Calu3 (cell line): Measurements from ENCODE around the gene FBH1. TPM values are rescaled to one million over a fixed set of nuclear protein-coding genes. Genes with fewer than 3 reads are reported as not detected.

Experiments
- BruUV-seq: library from RNA; stranded (reverse); fragments of 400-500 nt; replicated peaks from 2 replicates; lab custom pipeline; 2021; lab: Mats Ljungman, UMichigan
- CTCF ChIA-PET: fragments of 300-600 bp; sonication (Branson Sonifier 250); formaldehyde crosslinking; loops from one replicate; lab custom pipeline; 2022; ENCODE audit warnings: antibody characterized with exemption; lab: Charles Lee
- DNase-seq: peaks from one replicate; pipeline ENCODE4 v3.0.0; 2022
- H3K27ac Mint-ChIP-seq: one replicate; pipeline ENCODE4 v1.8.0; 2022; ENCODE audit warnings: mixed read lengths; ENCODE audit not compliant: unreplicated experiment
- H3K27me3 Mint-ChIP-seq: one replicate; pipeline ENCODE4 v1.8.0; 2022; ENCODE audit warnings: mixed read lengths; ENCODE audit not compliant: unreplicated experiment
- H3K36me3 Mint-ChIP-seq: one replicate; pipeline ENCODE4 v1.8.0; 2022; ENCODE audit warnings: mild to moderate bottlenecking, moderate library complexity, mixed read lengths; ENCODE audit not compliant: insufficient read depth, unreplicated experiment
- H3K4me1 Mint-ChIP-seq: one replicate; pipeline ENCODE4 v1.8.0; 2022; ENCODE audit warnings: mild to moderate bottlenecking, low read depth, mixed read lengths; ENCODE audit not compliant: unreplicated experiment
- H3K4me3 Mint-ChIP-seq: one replicate; pipeline ENCODE4 v1.8.0; 2022; ENCODE audit warnings: mild to moderate bottlenecking, low read depth, moderate library complexity, mixed read lengths; ENCODE audit not compliant: unreplicated experiment
- H3K9me3 Mint-ChIP-seq: one replicate; pipeline ENCODE4 v1.8.0; 2022; ENCODE audit warnings: low read depth, mixed read lengths; ENCODE audit not compliant: unreplicated experiment
- intact Hi-C: fragments of 100-400 bp; cut with micrococcal nuclease; formaldehyde crosslinking; loops from one replicate; pipeline ENCODE4 v1.10.0; 2022; ENCODE audit not compliant: unreplicated experiment
- total RNA-seq: library from RNA; stranded (reverse); gene quantifications from 2 replicates; pipeline ENCODE4 v1.2.3, GENCODE V29; 2022
- TF ChIP-seq, protein P1 (sequence below): fragments of 200-600 bp; IDR thresholded peaks from one replicate; pipeline ENCODE4 v1.8.0; 2022; ENCODE audit warnings: antibody characterized with exemption; ENCODE audit not compliant: unreplicated experiment

Gene FBH1
- total RNA-seq, 1 experiment from 2014 or later = 79.4 TPM

DNA sequence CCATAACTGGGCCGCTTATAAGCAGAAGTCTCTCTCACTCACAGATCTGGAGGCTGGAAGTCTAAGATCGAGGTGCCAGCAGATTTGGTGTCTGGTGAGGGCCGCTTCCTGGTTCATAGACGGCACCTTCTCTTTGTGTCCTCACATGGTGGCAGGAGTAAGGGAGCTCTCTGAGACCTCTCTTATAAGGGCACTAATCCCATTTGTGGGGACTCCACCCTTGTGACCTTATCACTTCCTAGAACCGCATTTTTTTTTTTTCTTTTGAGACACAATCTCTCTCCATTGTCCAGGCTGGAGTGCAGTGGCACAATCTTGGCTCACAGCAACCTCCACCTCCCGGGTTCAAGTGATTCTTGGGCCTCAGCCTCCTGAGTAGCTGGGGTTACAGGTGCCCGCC is 8.1 kb downstream of the FBH1 start:
- CTCF ChIA-PET = no interaction called here
- Mint-ChIP-seq H3K4me3 (no peak overlapping the region), H3K27ac (no peak overlapping the region), H3K27me3 (no peaks in the 10 kb centered on the region), H3K9me3 (peaks cover 13% of the 10 kb centered on the region), H3K4me1 (peaks cover 4% of the 10 kb centered on the region), H3K36me3 (peaks cover 26% of the 10 kb centered on the region)
- BruUV-seq = no TSS peak
- intact Hi-C loops = no loop called here
- TF ChIP-seq, protein P1, sequence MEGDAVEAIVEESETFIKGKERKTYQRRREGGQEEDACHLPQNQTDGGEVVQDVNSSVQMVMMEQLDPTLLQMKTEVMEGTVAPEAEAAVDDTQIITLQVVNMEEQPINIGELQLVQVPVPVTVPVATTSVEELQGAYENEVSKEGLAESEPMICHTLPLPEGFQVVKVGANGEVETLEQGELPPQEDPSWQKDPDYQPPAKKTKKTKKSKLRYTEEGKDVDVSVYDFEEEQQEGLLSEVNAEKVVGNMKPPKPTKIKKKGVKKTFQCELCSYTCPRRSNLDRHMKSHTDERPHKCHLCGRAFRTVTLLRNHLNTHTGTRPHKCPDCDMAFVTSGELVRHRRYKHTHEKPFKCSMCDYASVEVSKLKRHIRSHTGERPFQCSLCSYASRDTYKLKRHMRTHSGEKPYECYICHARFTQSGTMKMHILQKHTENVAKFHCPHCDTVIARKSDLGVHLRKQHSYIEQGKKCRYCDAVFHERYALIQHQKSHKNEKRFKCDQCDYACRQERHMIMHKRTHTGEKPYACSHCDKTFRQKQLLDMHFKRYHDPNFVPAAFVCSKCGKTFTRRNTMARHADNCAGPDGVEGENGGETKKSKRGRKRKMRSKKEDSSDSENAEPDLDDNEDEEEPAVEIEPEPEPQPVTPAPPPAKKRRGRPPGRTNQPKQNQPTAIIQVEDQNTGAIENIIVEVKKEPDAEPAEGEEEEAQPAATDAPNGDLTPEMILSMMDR = no peak
- no peak for DNase-seq

DNA sequence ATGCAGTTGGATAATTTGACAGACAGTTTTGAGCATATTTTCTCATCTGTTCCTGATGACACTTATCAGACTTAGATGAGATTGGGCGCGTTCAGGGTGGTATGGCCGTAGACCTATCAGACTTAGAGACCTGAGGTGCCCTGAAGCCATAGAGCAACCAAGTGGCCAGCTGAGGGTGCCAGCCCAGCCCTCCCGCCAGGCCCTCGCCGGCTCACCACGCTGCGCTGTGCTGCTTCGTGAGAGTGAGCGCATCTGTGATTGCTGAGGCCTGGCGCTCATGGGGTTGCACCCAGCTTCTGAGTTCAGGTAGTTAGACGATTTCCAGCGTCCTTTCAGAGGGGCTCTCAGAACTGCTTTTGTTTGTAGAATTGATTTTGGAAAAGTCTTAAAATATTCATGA is 10.2 kb downstream of the FBH1 start:
- no peaks in the 10 kb centered on the region for H3K27me3 Mint-ChIP-seq
- intact Hi-C loops = no loop called here
- TF ChIP-seq, protein P1 = no peak
- no peak overlapping the region for H3K4me3 Mint-ChIP-seq
- BruUV-seq = no TSS peak
- no peak overlapping the region for H3K27ac Mint-ChIP-seq
- H3K4me1 Mint-ChIP-seq = no peaks in the 10 kb centered on the region
- H3K9me3 Mint-ChIP-seq = peaks cover 13% of the 10 kb centered on the region
- H3K36me3 Mint-ChIP-seq = peaks cover 16% of the 10 kb centered on the region
- no peak for DNase-seq
- CTCF ChIA-PET = no interaction called here

GRCh38 chr10:5902511-5903274 is 12.7 kb downstream of the FBH1 start:
- H3K36me3 Mint-ChIP-seq = peaks cover 16% of the 10 kb centered on the region
- H3K4me3 Mint-ChIP-seq = no peak overlapping the region

DNA sequence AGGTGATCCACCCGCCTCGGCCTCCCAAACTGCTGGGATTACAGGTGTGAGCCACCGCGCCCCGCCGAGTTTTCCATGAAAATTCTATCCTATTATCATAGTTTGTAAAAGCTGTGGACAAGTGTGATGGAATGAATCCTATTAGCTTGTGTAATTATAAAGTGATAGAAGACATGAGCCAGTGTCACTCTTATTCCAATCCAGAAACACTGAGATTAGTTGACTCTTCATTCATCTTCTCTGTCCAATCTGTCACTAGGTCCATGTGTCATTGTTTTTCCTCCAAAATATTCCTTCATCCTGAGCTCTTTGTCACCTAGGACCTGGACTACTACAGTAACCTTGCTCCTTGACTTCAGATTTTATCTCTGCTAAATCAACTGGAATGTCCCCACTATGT is 13.5 kb downstream of the FBH1 start:
- BruUV-seq = no TSS peak
- intact Hi-C loops = no loop called here
- CTCF ChIA-PET = no interaction called here
- no peak for DNase-seq
- H3K4me3 Mint-ChIP-seq = no peak overlapping the region
- no peaks in the 10 kb centered on the region for H3K27me3 Mint-ChIP-seq
- H3K36me3 Mint-ChIP-seq = peaks cover 15% of the 10 kb centered on the region
- TF ChIP-seq, protein P1 = no peak
- H3K27ac Mint-ChIP-seq = no peak overlapping the region
- H3K4me1 Mint-ChIP-seq = no peaks in the 10 kb centered on the region
- H3K9me3 Mint-ChIP-seq = no peaks in the 10 kb centered on the region

More at GRCh38 chr10:5902511-5903274, 12.7 kb downstream of the FBH1 start:
- intact Hi-C loops = no loop called here
- H3K9me3 Mint-ChIP-seq = peaks cover 4% of the 10 kb centered on the region
- CTCF ChIA-PET = no interaction called here
- H3K27me3 Mint-ChIP-seq = no peaks in the 10 kb centered on the region
- H3K4me1 Mint-ChIP-seq = no peaks in the 10 kb centered on the region
- H3K27ac Mint-ChIP-seq = no peak overlapping the region
- TF ChIP-seq, protein P1 = no peak
- no TSS peak for BruUV-seq
- DNase-seq = no peak
